ENCODE measurements around the gene GALNT2.

Gene GALNT2

GRCh38 chr1:230091473-230092231, 24.6 kb downstream of the GALNT2 start:
- DNase-seq (ENCODE audit: low read depth) = no peak

GRCh38 chr1:230094746-230095145, 27.7 kb downstream of the GALNT2 start:
- no peak for DNase-seq (ENCODE audit: low read depth)

GRCh38 chr1:230095938-230096337, 28.9 kb downstream of the GALNT2 start:
- DNase-seq (ENCODE audit: low read depth) = no peak

DNA sequence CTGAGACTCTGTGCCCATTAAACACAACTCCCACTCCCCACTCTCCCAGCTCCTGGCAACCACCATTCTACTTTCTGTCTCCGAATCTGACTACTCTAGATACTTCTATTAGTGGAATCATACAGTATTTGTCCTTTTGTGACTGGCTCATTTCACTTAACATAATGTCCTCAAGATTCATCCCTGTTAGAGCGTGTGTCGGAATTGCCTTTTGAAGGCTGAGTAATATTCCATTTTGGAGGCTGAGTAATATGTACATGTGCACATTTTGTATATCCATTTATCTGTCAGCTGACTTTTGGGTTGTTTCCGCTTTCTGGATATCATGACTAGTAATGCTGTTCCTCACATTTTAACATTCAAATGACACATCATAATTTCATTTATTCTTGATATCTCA, 30.3 kb downstream of the GALNT2 start:
- no peak for DNase-seq (ENCODE audit: low read depth)

- DNase-seq (ENCODE audit: low read depth) = no peak
Observed at GRCh38 chr1:230098723-230099122, 31.7 kb downstream of the GALNT2 start.

- DNase-seq (ENCODE audit: low read depth) = no peak
Observed at GRCh38 chr1:230099465-230099864, 32.4 kb downstream of the GALNT2 start.

DNA sequence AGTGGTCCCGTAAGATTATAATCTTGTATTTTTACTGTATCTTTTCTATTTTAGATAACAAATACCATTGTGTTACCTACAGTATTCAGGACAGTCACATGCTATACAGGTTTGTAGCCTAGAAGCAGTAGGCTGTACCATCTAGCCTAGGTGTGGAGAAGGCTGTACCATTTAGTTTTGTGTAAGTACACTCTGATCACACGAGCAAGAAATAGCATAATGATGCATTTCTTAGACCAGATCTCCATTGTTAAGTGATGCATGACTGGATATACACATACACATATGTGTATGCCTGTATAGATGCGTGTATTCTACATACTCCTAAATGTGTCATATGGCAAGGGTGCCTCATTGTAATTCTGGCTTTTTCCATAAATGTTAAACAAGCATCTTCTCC, 33.9 kb downstream of the GALNT2 start:
- no peak for DNase-seq (ENCODE audit: low read depth)

DNA sequence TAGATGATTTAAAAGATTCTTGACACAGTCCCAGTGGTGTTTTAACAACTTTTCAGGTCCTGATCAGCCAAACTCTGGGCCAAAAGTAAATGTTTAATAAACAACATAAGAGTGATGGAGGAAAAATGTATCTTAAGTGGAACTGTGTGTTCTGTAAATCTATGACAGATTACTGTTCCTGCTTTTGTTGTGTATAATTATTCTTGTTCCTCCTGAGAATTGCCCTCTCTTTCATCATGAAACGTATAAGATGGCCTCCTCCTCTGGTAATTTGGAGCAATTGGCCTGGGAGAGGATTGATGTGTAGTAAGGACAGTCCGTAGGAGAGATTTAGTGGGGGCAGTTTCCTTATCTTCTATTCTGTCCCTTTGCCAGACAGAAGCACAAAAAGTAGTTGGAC, 34.5 kb downstream of the GALNT2 start:
- DNase-seq (ENCODE audit: low read depth) = no peak

DNA sequence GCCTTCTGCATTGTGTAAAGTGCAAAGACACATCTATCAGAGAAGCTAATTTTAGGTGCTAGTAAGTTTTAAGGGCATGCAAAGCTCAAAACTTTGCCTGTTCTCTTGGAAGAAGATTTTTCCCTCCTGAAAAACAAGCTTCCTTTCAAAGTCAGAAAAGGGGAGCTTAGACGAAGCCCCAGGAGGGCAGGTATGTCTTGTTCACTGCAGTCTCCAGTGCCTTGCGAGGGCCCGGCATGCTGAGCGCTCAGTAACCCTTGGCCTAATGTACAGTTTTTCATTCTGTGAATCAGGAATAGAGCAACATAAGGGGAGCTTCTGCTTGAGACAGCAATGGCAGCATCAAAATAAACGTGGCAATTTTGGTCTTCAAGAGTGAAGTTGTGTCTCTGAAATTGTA, 35.0 kb downstream of the GALNT2 start:
- no peak for DNase-seq (ENCODE audit: low read depth)

DNA sequence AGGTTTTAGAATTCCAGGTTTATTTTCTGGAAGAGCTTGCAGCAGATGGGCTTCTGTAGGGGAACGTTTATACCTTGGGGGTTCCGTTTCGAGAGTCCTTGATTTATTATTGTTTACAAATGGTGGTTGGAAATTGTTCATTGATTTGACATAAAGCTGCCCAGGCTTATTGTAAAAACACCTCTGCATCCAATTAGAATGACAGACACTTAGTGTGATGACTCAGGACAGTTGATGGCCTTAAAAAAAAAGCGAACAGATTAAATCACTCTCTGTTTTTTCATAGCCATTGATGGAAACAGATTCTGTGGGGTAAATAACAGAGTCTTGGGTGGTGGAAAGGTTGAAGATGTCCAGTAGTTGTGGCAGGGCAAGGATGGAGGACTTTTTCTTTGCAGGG, 35.4 kb downstream of the GALNT2 start:
- DNase-seq (ENCODE audit: low read depth) = no peak

GRCh38 chr1:230103306-230104173, 36.5 kb downstream of the GALNT2 start:
- no peak for DNase-seq (ENCODE audit: low read depth)

- DNase-seq (ENCODE audit: low read depth) = peak; percentile 97
Observed at GRCh38 chr1:230104395-230105244, 37.6 kb downstream of the GALNT2 start.

DNA sequence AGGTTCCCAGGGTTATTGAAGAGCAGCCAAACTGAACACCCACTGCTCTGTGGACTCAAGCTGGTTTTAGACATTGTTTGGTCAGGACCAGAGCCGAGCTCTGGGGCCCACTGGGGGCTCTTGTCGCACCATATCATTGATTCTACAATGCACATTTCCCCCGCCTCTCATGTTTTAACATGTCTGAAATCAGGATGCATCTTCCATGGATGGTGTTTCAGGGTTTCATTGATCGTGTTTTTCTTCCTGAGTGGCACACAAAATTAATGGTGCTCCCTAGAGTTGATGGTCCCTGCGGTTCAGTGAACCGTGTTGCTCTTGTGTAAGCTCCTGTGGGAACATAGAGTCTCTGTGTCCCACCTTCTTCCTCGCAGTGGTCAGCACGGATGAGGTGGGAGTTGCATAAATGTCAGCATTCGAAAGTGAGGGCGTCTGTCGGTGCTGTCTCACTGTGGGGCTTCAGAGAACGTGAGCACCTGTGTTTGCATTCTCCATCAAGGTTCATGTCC, 38.3 kb downstream of the GALNT2 start:
- DNase-seq (ENCODE audit: low read depth) = no peak

GRCh38 chr1:230105754-230106625, 39.0 kb downstream of the GALNT2 start:
- no peak for DNase-seq (ENCODE audit: low read depth)

GRCh38 chr1:230107941-230108340, 40.9 kb downstream of the GALNT2 start:
- no peak for DNase-seq (ENCODE audit: low read depth)

DNA sequence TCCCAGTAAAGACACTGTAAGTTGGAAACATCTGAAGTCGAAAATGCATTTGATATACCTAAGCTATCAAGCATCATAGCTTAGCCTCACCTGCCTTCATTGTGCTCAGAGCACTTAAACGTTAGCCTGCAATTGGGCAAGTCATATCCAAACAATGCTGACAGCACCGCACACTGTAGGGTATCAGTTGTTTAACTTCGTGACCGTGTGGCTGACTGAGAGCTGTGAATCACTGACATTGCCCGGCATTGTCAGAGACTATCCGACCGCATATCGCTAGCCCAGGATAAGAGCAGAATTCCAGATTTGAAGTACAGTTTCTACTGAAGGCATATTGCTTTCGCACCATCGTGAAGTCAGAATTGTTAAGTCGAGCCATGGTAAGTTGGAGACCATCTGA, 41.5 kb downstream of the GALNT2 start:
- no peak for DNase-seq (ENCODE audit: low read depth)

DNA sequence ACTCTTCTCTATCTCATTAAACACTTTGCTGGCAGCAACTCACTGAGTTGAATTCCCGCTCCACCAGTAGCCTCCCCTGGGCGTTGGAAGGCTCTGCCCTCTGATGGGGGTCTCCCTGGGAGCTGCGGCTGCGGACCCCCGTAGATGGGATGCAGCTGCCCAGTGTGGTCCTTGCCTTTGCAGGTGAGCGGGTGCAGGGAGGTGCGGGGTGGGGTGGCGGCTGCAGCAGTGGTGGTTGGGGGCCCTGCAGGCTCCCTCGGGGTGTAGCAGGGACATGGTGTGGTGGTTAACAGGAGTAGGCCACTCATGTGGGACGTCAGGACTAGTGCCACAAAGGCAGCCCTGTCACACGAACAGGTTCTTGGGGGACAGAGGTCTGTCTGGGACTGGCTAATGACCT, 42.0 kb downstream of the GALNT2 start:
- no peak for DNase-seq (ENCODE audit: low read depth)

- DNase-seq (ENCODE audit: low read depth) = no peak
Observed at GRCh38 chr1:230109895-230110667, 43.0 kb downstream of the GALNT2 start.

GRCh38 chr1:230110971-230111370, 43.9 kb downstream of the GALNT2 start:
- no peak for DNase-seq (ENCODE audit: low read depth)

- no peak for DNase-seq (ENCODE audit: low read depth)
Observed at GRCh38 chr1:230112131-230112701, 45.2 kb downstream of the GALNT2 start.
